Smooth muscle cell (in vitro differentiated cells): ENCODE data around the gene CNTLN. TPM values are rescaled to one million over a fixed set of nuclear protein-coding genes. Genes with fewer than 3 reads are reported as not detected.

ENCODE experiments used
- DNase-seq: peaks from one replicate; lab custom pipeline; 2025; ENCODE audit not compliant: unreplicated experiment; lab: John Stamatoyannopoulos, UW
- H2AFZ ChIP-seq: fragments of 200-600 bp; sonication (generic); 2 replicates; pipeline ENCODE4 v1.6.0; 2016; ENCODE audit warnings: antibody characterized with exemption, low read depth, mild to moderate bottlenecking
- H3F3A ChIP-seq: fragments of 200-600 bp; sonication (generic); 2 replicates; pipeline ENCODE4 v1.6.0; 2017; ENCODE audit warnings: antibody characterized with exemption, low read depth
- H3K27ac ChIP-seq: fragments of 200-600 bp; sonication (generic); 2 replicates; pipeline ENCODE4 v1.5.1; 2016; ENCODE audit warnings: low read depth, mild to moderate bottlenecking
- H3K27me3 ChIP-seq: fragments of 200-600 bp; sonication (generic); 2 replicates; pipeline ENCODE4 v1.6.1; 2016; ENCODE audit warnings: low read depth, mild to moderate bottlenecking
- H3K36me3 ChIP-seq: fragments of 200-600 bp; sonication (generic); 2 replicates; pipeline ENCODE4 v1.5.1; 2016; ENCODE audit warnings: low read depth
- H3K4me1 ChIP-seq: fragments of 200-600 bp; sonication (generic); 2 replicates; pipeline ENCODE4 v1.5.1; 2016; ENCODE audit warnings: low read depth
- H3K4me2 ChIP-seq: fragments of 200-600 bp; sonication (generic); 2 replicates; pipeline ENCODE4 v1.6.0; 2016; ENCODE audit warnings: mild to moderate bottlenecking
- H3K4me3 ChIP-seq: fragments of 200-600 bp; sonication (generic); 2 replicates; pipeline ENCODE4 v1.5.1; 2016; ENCODE audit warnings: mild to moderate bottlenecking
- H3K79me2 ChIP-seq: fragments of 200-600 bp; sonication (generic); 2 replicates; pipeline ENCODE4 v1.6.0; 2016; ENCODE audit warnings: low read depth, mild to moderate bottlenecking
- H3K9ac ChIP-seq: fragments of 200-600 bp; sonication (generic); 2 replicates; pipeline ENCODE4 v1.6.0; 2016; ENCODE audit warnings: low read depth
- H3K9me3 ChIP-seq: fragments of 200-600 bp; sonication (generic); replicated peaks from 2 replicates; pipeline ENCODE4 v1.5.1; 2016; ENCODE audit warnings: low read depth
- H4K20me1 ChIP-seq: fragments of 200-600 bp; sonication (generic); 2 replicates; pipeline ENCODE4 v1.6.0; 2016; ENCODE audit warnings: low read depth
- WGBS: methylation state at CpG from one replicate; pipeline ENCODE4 v1.1.7; 2016; ENCODE audit warnings: low lambda C conversion rate; 5-methylcytosine and 5-hydroxymethylcytosine counted together
- polyA plus RNA-seq: library from polyadenylated mRNA; unstranded; fragments of >200 nt; fragmentation: Nextera tagmentation; extraction: Ambion mirVana; gene quantifications from 2 replicates; pipeline ENCODE4 v1.2.1, GENCODE V29; 2016
- total RNA-seq: library from RNA; depleted of rRNA; stranded (reverse); fragments of >200 nt; gene quantifications from 2 replicates; pipeline ENCODE4 v1.2.3, GENCODE V29; 2014
- TF ChIP-seq, protein P1 (sequence below): fragments of 200-600 bp; sonication (generic); IDR thresholded peaks from 2 replicates; pipeline ENCODE4 v1.5.1; 2017; ENCODE audit warnings: borderline replicate concordance, mild to moderate bottlenecking, antibody characterized with exemption; ENCODE audit not compliant: insufficient read depth, poor library complexity, severe bottlenecking

Gene CNTLN
- total and polyA plus RNA-seq, 2 experiments from 2014 or later = 5.7 to 9.0 TPM

DNA sequence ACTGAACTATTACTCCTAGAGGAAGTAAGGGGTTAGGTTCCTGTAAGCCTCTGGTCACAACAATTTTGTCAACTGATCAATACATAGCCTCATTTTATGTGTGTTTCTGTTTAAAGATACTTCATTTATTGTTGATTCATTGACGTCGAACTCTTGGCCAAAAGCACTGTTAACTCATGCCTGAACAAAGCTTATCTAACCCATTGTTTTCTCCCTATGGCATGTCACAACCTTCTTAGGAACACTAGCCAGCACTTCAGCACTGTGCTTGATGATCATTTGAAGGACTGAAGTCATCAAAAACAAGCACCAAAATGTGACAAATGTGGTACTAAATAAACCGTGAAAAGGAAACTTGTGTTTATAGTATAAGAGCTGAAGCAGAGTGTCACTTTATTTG is 13.5 kb downstream of the CNTLN start:
- Histone ChIP-seq H3K9ac (no peak overlapping the region), H3K27ac (no peak overlapping the region), H3K4me2 (no peak overlapping the region), H3K79me2 (peaks cover 18% of the 10 kb centered on the region), H3F3A (no peaks in the 10 kb centered on the region), H4K20me1 (no peaks in the 10 kb centered on the region), H3K9me3 (no peaks in the 10 kb centered on the region), H2AFZ (no peak overlapping the region), H3K36me3 (no peaks in the 10 kb centered on the region), H3K4me3 (no peak overlapping the region), H3K27me3 (no peaks in the 10 kb centered on the region), H3K4me1 (no peaks in the 10 kb centered on the region)
- WGBS = 88% methylated on average over 3 of the region's 3 CpGs
- TF ChIP-seq, protein P1, sequence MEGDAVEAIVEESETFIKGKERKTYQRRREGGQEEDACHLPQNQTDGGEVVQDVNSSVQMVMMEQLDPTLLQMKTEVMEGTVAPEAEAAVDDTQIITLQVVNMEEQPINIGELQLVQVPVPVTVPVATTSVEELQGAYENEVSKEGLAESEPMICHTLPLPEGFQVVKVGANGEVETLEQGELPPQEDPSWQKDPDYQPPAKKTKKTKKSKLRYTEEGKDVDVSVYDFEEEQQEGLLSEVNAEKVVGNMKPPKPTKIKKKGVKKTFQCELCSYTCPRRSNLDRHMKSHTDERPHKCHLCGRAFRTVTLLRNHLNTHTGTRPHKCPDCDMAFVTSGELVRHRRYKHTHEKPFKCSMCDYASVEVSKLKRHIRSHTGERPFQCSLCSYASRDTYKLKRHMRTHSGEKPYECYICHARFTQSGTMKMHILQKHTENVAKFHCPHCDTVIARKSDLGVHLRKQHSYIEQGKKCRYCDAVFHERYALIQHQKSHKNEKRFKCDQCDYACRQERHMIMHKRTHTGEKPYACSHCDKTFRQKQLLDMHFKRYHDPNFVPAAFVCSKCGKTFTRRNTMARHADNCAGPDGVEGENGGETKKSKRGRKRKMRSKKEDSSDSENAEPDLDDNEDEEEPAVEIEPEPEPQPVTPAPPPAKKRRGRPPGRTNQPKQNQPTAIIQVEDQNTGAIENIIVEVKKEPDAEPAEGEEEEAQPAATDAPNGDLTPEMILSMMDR = no peak
- DNase-seq = no peak

DNA sequence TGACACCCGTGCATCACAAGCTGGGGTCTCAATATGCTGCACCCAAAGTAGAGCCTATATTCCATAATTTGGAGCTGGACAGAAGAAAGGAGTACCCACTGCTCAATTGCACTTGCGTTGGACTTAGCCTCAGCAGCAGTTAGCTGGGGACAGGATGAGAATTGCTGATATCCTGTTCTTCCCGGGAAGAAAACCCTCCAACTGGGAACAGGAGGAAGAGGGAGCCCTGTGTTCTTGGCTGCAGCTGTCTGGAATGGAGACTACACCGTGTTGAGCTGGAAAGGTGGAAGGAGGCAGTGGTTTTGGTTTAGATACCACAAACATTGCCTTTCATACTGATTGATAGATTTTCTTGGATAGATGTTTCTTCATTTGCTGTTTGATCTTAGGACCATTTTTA is 24.6 kb downstream of the CNTLN start:
- TF ChIP-seq, protein P1 = no peak
- no peak overlapping the region for H2AFZ ChIP-seq
- no peak overlapping the region for H3K4me3 ChIP-seq
- no peaks in the 10 kb centered on the region for H4K20me1 ChIP-seq
- no peaks in the 10 kb centered on the region for H3F3A ChIP-seq
- no peak overlapping the region for H3K4me2 ChIP-seq
- no peaks in the 10 kb centered on the region for H3K9me3 ChIP-seq
- H3K27me3 ChIP-seq = no peaks in the 10 kb centered on the region
- H3K4me1 ChIP-seq = no peaks in the 10 kb centered on the region
- H3K9ac ChIP-seq = no peak overlapping the region
- H3K36me3 ChIP-seq = no peaks in the 10 kb centered on the region
- 80% methylated on average over 4 of the region's 4 CpGs for WGBS
- DNase-seq = no peak
- H3K27ac ChIP-seq = no peak overlapping the region
- peaks cover 6% of the 10 kb centered on the region for H3K79me2 ChIP-seq

DNA sequence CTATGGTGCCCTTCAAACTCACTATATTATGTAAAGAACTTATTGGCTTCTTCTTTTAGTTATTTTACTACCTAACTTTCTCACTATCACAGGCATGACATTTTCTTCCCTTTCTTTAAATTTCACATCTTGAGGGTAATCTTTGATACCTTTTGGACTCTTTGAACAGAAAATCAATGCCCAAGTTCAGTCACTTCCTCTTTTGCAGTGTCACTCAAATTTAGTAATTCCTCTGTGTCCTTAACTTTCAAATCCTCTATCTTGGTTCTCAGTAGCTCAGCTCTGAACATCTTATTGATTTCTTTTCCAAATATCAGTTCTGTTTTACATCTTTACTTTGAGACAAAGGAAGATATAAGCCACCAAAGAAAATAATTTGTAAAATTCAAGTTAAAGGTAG is 25.5 kb downstream of the CNTLN start:
- peaks cover 6% of the 10 kb centered on the region for H3K79me2 ChIP-seq
- no peak for DNase-seq
- no peaks in the 10 kb centered on the region for H4K20me1 ChIP-seq
- H3K27ac ChIP-seq = no peak overlapping the region
- no peak overlapping the region for H3K4me2 ChIP-seq
- no peak overlapping the region for H2AFZ ChIP-seq
- no peaks in the 10 kb centered on the region for H3K9me3 ChIP-seq
- H3F3A ChIP-seq = no peaks in the 10 kb centered on the region
- H3K4me1 ChIP-seq = no peaks in the 10 kb centered on the region
- TF ChIP-seq, protein P1 = no peak
- no peak overlapping the region for H3K4me3 ChIP-seq
- no peaks in the 10 kb centered on the region for H3K36me3 ChIP-seq
- H3K9ac ChIP-seq = no peak overlapping the region
- H3K27me3 ChIP-seq = no peaks in the 10 kb centered on the region

DNA sequence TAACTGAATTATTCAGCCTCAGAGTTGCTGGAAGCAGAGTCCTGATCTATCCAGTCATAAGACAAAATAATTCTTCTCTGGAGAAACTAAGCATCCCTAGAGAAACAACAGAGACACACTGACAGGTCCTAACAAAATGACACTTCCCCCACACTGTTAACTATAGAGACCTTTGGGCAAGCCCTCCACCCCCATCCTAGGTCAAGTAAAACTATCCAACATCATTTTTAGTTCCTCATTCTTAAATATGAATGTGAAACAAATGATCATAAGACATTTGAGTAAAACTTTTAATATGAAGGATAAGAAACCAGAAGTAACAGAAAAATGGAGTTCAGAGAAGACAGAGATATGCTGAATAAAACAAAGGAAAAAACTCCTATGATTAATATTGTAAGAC is 30.9 kb downstream of the CNTLN start:
- Histone ChIP-seq H3F3A (no peaks in the 10 kb centered on the region), H3K36me3 (no peaks in the 10 kb centered on the region), H3K4me2 (no peak overlapping the region), H3K4me3 (no peak overlapping the region), H3K4me1 (no peaks in the 10 kb centered on the region), H3K79me2 (peaks cover 11% of the 10 kb centered on the region), H4K20me1 (no peaks in the 10 kb centered on the region), H3K27me3 (no peaks in the 10 kb centered on the region), H3K27ac (no peak overlapping the region), H3K9ac (no peak overlapping the region), H2AFZ (no peak overlapping the region), H3K9me3 (no peaks in the 10 kb centered on the region)
- no peak for DNase-seq
- TF ChIP-seq, protein P1 = no peak
